IMR-90 (cell line): ENCODE measurements around the gene RSL1D1. TPM values are rescaled to one million over a fixed set of nuclear protein-coding genes. Genes with fewer than 3 reads are reported as not detected.

Source experiments
- USF2 ChIP-seq: fragments of 150-350 bp; IDR thresholded peaks from 2 replicates; pipeline ENCODE4 v1.6.1; 2017; ENCODE audit warnings: mild to moderate bottlenecking, antibody characterized with exemption, low read length, low read depth
- polyA plus RNA-seq, 3 experiments: library from polyadenylated mRNA; depleted of rRNA; stranded (reverse); fragments of >200 nt; gene quantifications; 2 replicates each; pipeline ENCODE4 v1.2.3, GENCODE V29; 2012; ENCODE audit warnings: low replicate concordance in 1 of 3
- total RNA-seq: library from RNA; depleted of rRNA; stranded (reverse); fragments of >200 nt; gene quantifications from 2 replicates; pipeline ENCODE4 v1.2.3, GENCODE V29; 2012

RSL1D1 gene
- total and polyA plus RNA-seq, 2 of the 4 experiments (the other 2 are of a cell fraction) = 63.8 to 77.4 TPM

- no peak for TF ChIP-seq USF2
Observed at GRCh38 chr16:11797166-11797956, 54.0 kb downstream of the RSL1D1 start, which contains the start of gene ZC3H7A (continued).
